Panc1 (cell line): Measurements from ENCODE around the gene AFDN. TPM values are rescaled to one million over a fixed set of nuclear protein-coding genes. Genes with fewer than 3 reads are reported as not detected.

ENCODE experiments used
- ATAC-seq: fragments of 200-7000 bp; cut with Tn5 transposase; 2 replicates; pipeline ENCODE4 v1.9.1; 2020; ENCODE audit warnings: mild to moderate bottlenecking, moderate library complexity
- BruUV-seq: library from RNA; stranded (reverse); fragments of 400-500 nt; replicated peaks from 2 replicates; lab custom pipeline; 2021; lab: Mats Ljungman, UMichigan
- CTCF ChIA-PET: fragments of 300-600 bp; sonication (Branson Sonifier 250); formaldehyde crosslinking; loops from one replicate; lab custom pipeline; 2022; ENCODE audit warnings: antibody characterized with exemption; lab: Charles Lee
- POLR2A ChIA-PET: fragments of 300-600 bp; sonication (Branson Sonifier 250); formaldehyde crosslinking; loops from one replicate; lab custom pipeline; 2022; ENCODE audit warnings: antibody characterized with exemption; lab: Charles Lee
- DNase-seq: peaks from one replicate; pipeline ENCODE4 v3.0.0-alpha.2; 2010; ENCODE audit warnings: low read depth, low spot score
- H3K27ac ChIP-seq: 2 replicates; pipeline ENCODE4 v1.5.1; 2011; ENCODE audit warnings: mild to moderate bottlenecking, low read length, inconsistent platforms
- H3K27me3 ChIP-seq: fragments of 200-500 bp; sonication (Bioruptor generic); 2 replicates; pipeline ENCODE4 v1.6.0; 2014; ENCODE audit warnings: low read length, inconsistent platforms; ENCODE audit not compliant: control insufficient read depth, insufficient read depth
- H3K36me3 ChIP-seq: fragments of 200-500 bp; sonication (Bioruptor generic); 2 replicates; pipeline ENCODE4 v1.5.1; 2014; ENCODE audit warnings: inconsistent platforms, mild to moderate bottlenecking, low read length, moderate library complexity; ENCODE audit not compliant: control insufficient read depth, insufficient read depth
- H3K4me1 ChIP-seq: 2 replicates; pipeline ENCODE4 v1.5.1; 2011; ENCODE audit warnings: inconsistent platforms, mild to moderate bottlenecking, low read length, moderate library complexity; ENCODE audit not compliant: control insufficient read depth, insufficient read depth
- H3K4me3 ChIP-seq, 2 experiments: 2 replicates each; pipeline ENCODE4 v1.5.1; 2011 to 2012; ENCODE audit warnings: low read depth in 2 of 2, low read length in 2 of 2, mild to moderate bottlenecking in 2 of 2, inconsistent platforms in 1 of 2, moderate library complexity in 1 of 2
- H3K9me3 ChIP-seq: fragments of 200-500 bp; sonication (Bioruptor generic); 2 replicates; pipeline ENCODE4 v1.5.1; 2014; ENCODE audit warnings: low read depth, mild to moderate bottlenecking, inconsistent platforms, low read length, moderate library complexity; ENCODE audit not compliant: control insufficient read depth, insufficient read depth
- CTCF ChIP-seq: fragments of 450-650 bp; IDR thresholded peaks from 2 replicates; pipeline ENCODE4 v1.5.1; 2017; ENCODE audit warnings: mild to moderate bottlenecking
- POLR2AphosphoS5 ChIP-seq: IDR thresholded peaks from 2 replicates; pipeline ENCODE4 v1.6.1; 2012; ENCODE audit warnings: mild to moderate bottlenecking, low read depth, low read length, moderate library complexity
- REST ChIP-seq, 2 experiments: IDR thresholded peaks; 2 replicates each; pipeline ENCODE4 v1.6.1; 2011 to 2012; ENCODE audit warnings: low read depth in 2 of 2, control low read depth in 1 of 2, low read length in 1 of 2, mild to moderate bottlenecking in 1 of 2, moderate library complexity in 1 of 2; ENCODE audit not compliant: insufficient read depth in 1 of 2
- SIN3A ChIP-seq: IDR thresholded peaks from 2 replicates; pipeline ENCODE4 v1.6.1; 2012; ENCODE audit warnings: low read depth, mild to moderate bottlenecking, low read length, moderate library complexity, borderline replicate concordance; ENCODE audit not compliant: insufficient read depth
- TCF7L2 ChIP-seq: IDR thresholded peaks from 2 replicates; pipeline ENCODE4 v1.6.1; 2011; ENCODE audit warnings: mild to moderate bottlenecking, low read depth, low read length, inconsistent platforms
- in situ Hi-C: cut with HindIII; loops from 2 replicates; pipeline ENCODE4 v1.10.0; 2016; ENCODE audit warnings: low sequenced_read_pairs, low pct_unique_long_range_greater_than_20kb
- intact Hi-C: fragments of 100-400 bp; cut with micrococcal nuclease; formaldehyde crosslinking; loops from one replicate; pipeline ENCODE4 v1.10.0; 2022; ENCODE audit not compliant: unreplicated experiment
- total RNA-seq: library from RNA; stranded (reverse); gene quantifications from one replicate; pipeline ENCODE4 v1.2.1, GENCODE V29; 2021; ENCODE audit not compliant: unreplicated experiment

The AFDN gene
- total RNA-seq, 1 experiment from 2014 or later, result 143 TPM

GRCh38 chr6:167799033-167799821 lies 27.5 kb upstream of the AFDN start:
- no peak for DNase-seq
- no peaks in the 10 kb centered on the region for H3K27me3 ChIP-seq
- no peak overlapping the region for H3K4me3 ChIP-seq
- TF ChIP-seq CTCF (no peak), REST (IDR thresholded peaks at IDR 0.05; ENCODE audit: insufficient read depth in 1 of 2, low read depth in 2 of 2, low read length in 1 of 2) (no peak), POLR2AphosphoS5 (no peak), SIN3A (no peak)
- in situ Hi-C loops (no loop called here), intact Hi-C loops (no loop called here)
- no peak overlapping the region for H3K27ac ChIP-seq
- CTCF ChIA-PET, result no interaction called here
- POLR2A ChIA-PET, result no interaction called here
- no TSS peak for BruUV-seq
- ATAC-seq, result peak; percentile 61; the same call in 1 of the 2 replicates
- H3K9me3 ChIP-seq, result no peaks in the 10 kb centered on the region
- no peaks in the 10 kb centered on the region for H3K36me3 ChIP-seq
- H3K4me1 ChIP-seq, result no peaks in the 10 kb centered on the region

- TF ChIP-seq TCF7L2 (no peak), SIN3A (no peak), REST (IDR thresholded peaks at IDR 0.05; ENCODE audit: insufficient read depth in 1 of 2, low read depth in 2 of 2, low read length in 1 of 2) (no peak), CTCF (no peak), POLR2AphosphoS5 (no peak)
- in situ Hi-C loops, result no loop called here
- H3K36me3 ChIP-seq, result no peaks in the 10 kb centered on the region
- H3K27ac ChIP-seq, result no peak overlapping the region
- ChIA-PET CTCF (no interaction called here), POLR2A (no interaction called here)
- no peaks in the 10 kb centered on the region for H3K9me3 ChIP-seq
- no peaks in the 10 kb centered on the region for H3K27me3 ChIP-seq
- intact Hi-C loops, result no loop called here
- H3K4me3 ChIP-seq, result no peak overlapping the region
- DNase-seq, result no peak
- ATAC-seq, result no peak
- BruUV-seq, result no TSS peak
- no peaks in the 10 kb centered on the region for H3K4me1 ChIP-seq
These were observed 26.2 kb upstream of the AFDN start for GRCh38 chr6:167800549-167800948.
